Neural cell (in vitro differentiated cells): ENCODE results near the gene HBE1.

Experiments
- POLR2AphosphoS5 ChIP-seq: IDR thresholded peaks from 2 replicates; pipeline ENCODE4 v1.6.1; 2012
- TAF1 ChIP-seq: IDR thresholded peaks from 2 replicates; pipeline ENCODE4 v1.6.1; 2012; ENCODE audit warnings: low read depth
- TF ChIP-seq, protein P1 (sequence below): fragments of 450-650 bp; IDR thresholded peaks from 2 replicates; pipeline ENCODE4 v1.5.1; 2014; ENCODE audit warnings: antibody characterized with exemption, mild to moderate bottlenecking, moderate library complexity; ENCODE audit not compliant: poor library complexity, severe bottlenecking

- TF ChIP-seq, protein P1, sequence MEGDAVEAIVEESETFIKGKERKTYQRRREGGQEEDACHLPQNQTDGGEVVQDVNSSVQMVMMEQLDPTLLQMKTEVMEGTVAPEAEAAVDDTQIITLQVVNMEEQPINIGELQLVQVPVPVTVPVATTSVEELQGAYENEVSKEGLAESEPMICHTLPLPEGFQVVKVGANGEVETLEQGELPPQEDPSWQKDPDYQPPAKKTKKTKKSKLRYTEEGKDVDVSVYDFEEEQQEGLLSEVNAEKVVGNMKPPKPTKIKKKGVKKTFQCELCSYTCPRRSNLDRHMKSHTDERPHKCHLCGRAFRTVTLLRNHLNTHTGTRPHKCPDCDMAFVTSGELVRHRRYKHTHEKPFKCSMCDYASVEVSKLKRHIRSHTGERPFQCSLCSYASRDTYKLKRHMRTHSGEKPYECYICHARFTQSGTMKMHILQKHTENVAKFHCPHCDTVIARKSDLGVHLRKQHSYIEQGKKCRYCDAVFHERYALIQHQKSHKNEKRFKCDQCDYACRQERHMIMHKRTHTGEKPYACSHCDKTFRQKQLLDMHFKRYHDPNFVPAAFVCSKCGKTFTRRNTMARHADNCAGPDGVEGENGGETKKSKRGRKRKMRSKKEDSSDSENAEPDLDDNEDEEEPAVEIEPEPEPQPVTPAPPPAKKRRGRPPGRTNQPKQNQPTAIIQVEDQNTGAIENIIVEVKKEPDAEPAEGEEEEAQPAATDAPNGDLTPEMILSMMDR: no peak
- TF ChIP-seq POLR2AphosphoS5 (no peak), TAF1 (no peak)
Observed at GRCh38 chr11:5226732-5227310, 42.9 kb downstream of the HBE1 start, which contains the start of gene HBB.
